ENCODE measurements around the gene LRIT2.

- TF ChIP-seq CTCF (IDR thresholded peaks at IDR 0.05) (no peak), EZH2 (IDR thresholded peaks at IDR 0.05) (no peak), EZH2phosphoT487 (IDR thresholded peaks at IDR 0.05) (no peak)
Measured at GRCh38 chr10:84173501-84173929, 51.8 kb downstream of the LRIT2 start, which contains the start of gene GPR15LG.

Measured in neural progenitor cell (in vitro differentiated cells).